Mesodermal cell (in vitro differentiated cells): Measurements from ENCODE around the gene ACVR1C.

Source experiments
- H3K27ac ChIP-seq: 2 replicates; pipeline ENCODE4 v1.7.0; 2013; ENCODE audit warnings: mild to moderate bottlenecking, low read depth, low read length, moderate library complexity; ENCODE audit not compliant: severe bottlenecking
- H3K36me3 ChIP-seq: 2 replicates; pipeline ENCODE4 v1.7.1; 2013; ENCODE audit warnings: mild to moderate bottlenecking, low read length, moderate library complexity; ENCODE audit not compliant: control insufficient read depth, insufficient read depth
- H3K4me1 ChIP-seq: one replicate; pipeline ENCODE4 v1.7.1; 2013; ENCODE audit warnings: mild to moderate bottlenecking, low read length; ENCODE audit not compliant: insufficient read depth, control insufficient read depth, poor library complexity, severe bottlenecking
- H3K4me3 ChIP-seq: 2 replicates; pipeline ENCODE4 v1.7.0; 2013; ENCODE audit warnings: low read length, control low read depth, mild to moderate bottlenecking; ENCODE audit not compliant: insufficient read depth, poor library complexity, severe bottlenecking; ENCODE audit errors: extremely low read depth
- H3K9me3 ChIP-seq: 2 replicates; pipeline ENCODE4 v1.7.1; 2013; ENCODE audit warnings: mild to moderate bottlenecking, low read length, moderate library complexity; ENCODE audit not compliant: control insufficient read depth
- WGBS, 2 experiments: methylation state at CpG; one replicate each; pipeline ENCODE4 v1.1.5; 2013; ENCODE audit warnings: missing lambda C conversion rate in 2 of 2; ENCODE audit not compliant: insufficient coverage in 2 of 2; 5-methylcytosine and 5-hydroxymethylcytosine counted together

The ACVR1C gene

DNA sequence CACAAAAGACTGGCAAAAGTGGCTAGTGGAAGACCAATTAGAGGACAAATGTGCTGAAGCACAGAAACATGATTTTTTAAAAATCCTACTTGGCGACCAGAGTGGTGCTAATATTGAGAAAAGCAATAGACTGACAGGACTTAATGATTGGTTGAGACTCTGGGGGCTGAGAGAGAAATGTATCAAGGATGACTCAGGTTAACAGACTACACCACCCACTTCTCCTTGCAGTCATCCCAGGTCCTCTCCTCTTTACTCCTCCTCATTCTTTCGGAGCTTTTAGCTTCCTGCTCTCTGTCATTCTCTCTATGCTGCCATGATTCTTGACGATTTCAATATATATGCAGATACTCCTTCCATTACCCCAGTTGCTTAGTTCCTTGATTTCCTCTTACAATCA is 130.2 kb downstream of the ACVR1C start:
- Histone ChIP-seq H3K27ac (no peak overlapping the region), H3K9me3 (no peaks in the 10 kb centered on the region), H3K36me3 (no peaks in the 10 kb centered on the region), H3K4me3 (no peak overlapping the region), H3K4me1 (no peaks in the 10 kb centered on the region)
- WGBS, 2 experiments, result 78 to 87% methylated on average over 2 of the region's 3 CpGs

DNA sequence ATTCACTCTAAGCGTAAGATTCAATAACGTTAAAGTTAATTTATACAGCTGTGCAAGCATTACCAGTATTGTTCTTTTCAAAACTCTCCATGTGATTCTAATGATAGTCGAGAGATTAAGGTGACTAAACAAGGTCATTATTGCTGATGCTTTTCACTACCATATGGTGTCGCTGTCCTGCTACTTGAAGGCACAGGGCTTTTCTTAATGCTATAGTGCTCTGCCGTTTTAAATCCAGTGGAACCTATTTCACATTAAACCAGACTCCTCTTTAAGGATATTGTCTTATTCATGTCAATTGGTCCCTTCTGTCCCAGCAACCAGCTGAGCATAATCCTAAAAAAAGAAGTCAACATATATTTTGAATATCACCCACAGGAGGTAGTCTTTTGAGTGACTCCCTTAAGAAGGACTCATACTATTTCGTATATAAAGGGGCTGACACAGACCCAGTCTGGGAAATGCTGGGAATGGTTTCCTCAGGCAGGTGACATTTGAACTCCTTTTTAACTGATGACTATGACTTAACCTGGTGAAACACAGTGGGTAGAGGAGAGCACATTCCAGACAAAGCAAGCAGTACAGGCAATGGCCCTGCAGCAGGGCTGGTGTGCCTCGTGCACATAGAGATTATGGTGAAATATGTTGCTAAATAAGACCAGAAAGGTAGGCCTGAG is 130.9 kb downstream of the ACVR1C start:
- no peaks in the 10 kb centered on the region for H3K9me3 ChIP-seq
- no peak overlapping the region for H3K4me3 ChIP-seq
- WGBS, 2 experiments, result 50 to 54% methylated on average over 4 to 5 of the region's 7 CpGs
- H3K36me3 ChIP-seq, result no peaks in the 10 kb centered on the region
- no peak overlapping the region for H3K27ac ChIP-seq
- H3K4me1 ChIP-seq, result no peaks in the 10 kb centered on the region

DNA sequence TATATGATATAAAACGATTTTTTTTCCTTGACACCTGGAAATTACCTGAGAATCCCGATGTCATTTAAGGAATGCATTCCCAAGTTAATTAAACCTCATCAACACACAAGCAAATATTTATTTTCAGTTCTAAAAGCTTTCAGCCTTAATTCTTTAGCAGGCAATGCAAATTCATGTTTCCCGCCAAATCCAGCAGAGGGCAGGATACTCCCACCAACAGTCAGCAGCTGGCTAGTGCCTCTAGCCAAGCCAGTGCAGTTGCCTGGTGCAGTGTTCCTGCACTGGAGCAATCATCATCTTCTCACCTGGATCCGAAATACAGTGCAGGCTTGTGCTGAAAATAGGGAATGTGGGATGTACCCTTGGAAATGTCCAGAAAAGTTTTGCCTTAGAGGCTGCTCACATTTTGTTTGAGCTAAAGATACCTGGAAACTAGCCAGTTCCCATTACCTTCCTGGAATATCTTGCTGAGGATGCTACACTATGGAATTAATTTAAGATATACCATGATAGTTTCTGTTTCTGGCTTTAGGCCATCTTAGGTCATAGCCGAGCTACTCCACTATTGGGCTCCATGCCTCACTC is 136.4 kb downstream of the ACVR1C start:
- H3K4me3 ChIP-seq, result no peak overlapping the region
- no peaks in the 10 kb centered on the region for H3K4me1 ChIP-seq
- no peaks in the 10 kb centered on the region for H3K36me3 ChIP-seq
- H3K27ac ChIP-seq, result no peak overlapping the region
- no peaks in the 10 kb centered on the region for H3K9me3 ChIP-seq
- WGBS, 2 experiments, result 17 to 19% methylated on average over 2 to 4 of the region's 5 CpGs

DNA sequence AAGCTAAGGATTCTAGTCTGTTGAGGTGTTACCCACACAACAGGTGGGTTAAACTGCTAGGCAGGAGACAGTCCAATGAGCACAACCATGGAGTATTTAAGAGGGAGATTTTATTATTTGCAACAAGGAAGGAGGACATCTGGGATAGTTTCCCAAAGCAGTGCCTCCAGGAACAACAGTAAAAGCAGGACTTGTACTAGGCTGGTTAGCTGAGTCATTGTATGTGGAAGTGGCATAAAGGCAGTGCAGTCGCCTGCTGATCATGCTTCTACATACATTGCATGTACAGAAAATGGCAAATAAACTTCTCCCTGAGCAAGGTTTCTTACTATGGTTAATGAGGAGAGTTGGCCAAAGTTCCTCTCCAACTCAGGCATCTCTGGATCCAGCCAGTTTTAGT is 138.7 kb downstream of the ACVR1C start:
- Histone ChIP-seq H3K27ac (no peak overlapping the region), H3K4me1 (no peaks in the 10 kb centered on the region), H3K36me3 (no peaks in the 10 kb centered on the region), H3K4me3 (no peak overlapping the region), H3K9me3 (no peaks in the 10 kb centered on the region)
- WGBS, 2 experiments, result no CpG with 5 or more reads among the region's 1 CpG

DNA sequence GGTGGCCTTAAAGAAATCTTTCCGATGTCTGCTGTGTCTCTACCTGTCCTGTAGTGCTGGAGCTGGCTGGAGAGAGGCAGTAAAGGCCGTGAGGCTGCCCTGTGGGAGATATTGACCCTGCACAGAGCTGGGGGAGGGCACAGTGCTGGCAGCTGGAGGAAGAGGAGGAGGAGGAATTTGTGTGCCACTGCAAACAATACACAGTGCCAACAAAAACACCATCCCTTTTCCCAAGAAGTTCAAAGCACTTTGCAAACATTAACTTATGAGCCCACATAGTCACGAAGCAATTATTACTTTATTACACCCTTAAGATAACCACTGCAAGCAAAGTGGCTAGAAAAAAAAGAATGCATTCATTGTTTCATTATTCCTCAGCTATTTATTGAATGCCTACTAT is 139.8 kb downstream of the ACVR1C start:
- no peaks in the 10 kb centered on the region for H3K4me1 ChIP-seq
- no peaks in the 10 kb centered on the region for H3K36me3 ChIP-seq
- H3K9me3 ChIP-seq, result no peaks in the 10 kb centered on the region
- 69 to 100% methylated on average over 1 to 2 of the region's 3 CpGs for WGBS, 2 experiments
- H3K4me3 ChIP-seq, result no peak overlapping the region
- H3K27ac ChIP-seq, result no peak overlapping the region

DNA sequence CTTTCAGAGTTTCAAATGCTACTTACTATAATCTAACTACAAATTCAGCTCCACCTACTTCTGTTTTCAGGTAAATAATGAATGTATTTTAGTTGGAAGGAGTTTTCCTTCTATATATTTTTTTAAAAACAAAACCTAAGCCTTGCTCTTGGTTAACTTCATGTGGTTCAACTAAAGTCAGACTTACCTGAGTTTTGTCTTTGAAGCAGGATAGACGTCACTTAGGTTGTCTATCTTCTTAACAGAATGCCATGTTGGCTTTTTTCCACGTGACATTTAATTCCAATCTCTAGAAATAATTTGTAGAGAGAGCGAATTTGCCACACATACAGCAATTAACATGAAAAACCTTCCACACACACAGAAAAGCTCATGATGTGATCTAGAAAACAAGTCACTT is 140.9 kb downstream of the ACVR1C start:
- H3K4me1 ChIP-seq, result no peaks in the 10 kb centered on the region
- no peaks in the 10 kb centered on the region for H3K36me3 ChIP-seq
- 85% methylated on average over 3 of the region's 3 CpGs; no CpG with 5 or more reads in 1 of the 2 experiments for WGBS, 2 experiments
- no peak overlapping the region for H3K27ac ChIP-seq
- no peak overlapping the region for H3K4me3 ChIP-seq
- no peaks in the 10 kb centered on the region for H3K9me3 ChIP-seq

DNA sequence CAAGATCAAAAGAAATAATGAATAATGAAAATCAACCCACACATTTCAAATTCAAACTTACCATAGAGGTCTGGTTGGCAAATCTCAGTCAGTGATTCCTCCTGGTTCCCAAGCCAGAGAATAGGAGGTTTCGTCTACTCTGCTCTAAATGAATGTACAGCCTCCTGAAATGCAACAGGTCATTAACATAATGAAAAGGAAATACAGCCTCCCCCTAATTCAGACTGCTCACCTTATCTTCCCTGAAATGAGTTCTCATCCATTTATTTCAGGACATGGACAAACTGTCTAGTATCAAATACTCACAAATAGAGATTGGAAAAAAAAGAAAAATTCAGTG is 141.4 kb downstream of the ACVR1C start:
- no peak overlapping the region for H3K27ac ChIP-seq
- WGBS, 2 experiments, result no CpG with 5 or more reads among the region's 1 CpG
- no peaks in the 10 kb centered on the region for H3K36me3 ChIP-seq

DNA sequence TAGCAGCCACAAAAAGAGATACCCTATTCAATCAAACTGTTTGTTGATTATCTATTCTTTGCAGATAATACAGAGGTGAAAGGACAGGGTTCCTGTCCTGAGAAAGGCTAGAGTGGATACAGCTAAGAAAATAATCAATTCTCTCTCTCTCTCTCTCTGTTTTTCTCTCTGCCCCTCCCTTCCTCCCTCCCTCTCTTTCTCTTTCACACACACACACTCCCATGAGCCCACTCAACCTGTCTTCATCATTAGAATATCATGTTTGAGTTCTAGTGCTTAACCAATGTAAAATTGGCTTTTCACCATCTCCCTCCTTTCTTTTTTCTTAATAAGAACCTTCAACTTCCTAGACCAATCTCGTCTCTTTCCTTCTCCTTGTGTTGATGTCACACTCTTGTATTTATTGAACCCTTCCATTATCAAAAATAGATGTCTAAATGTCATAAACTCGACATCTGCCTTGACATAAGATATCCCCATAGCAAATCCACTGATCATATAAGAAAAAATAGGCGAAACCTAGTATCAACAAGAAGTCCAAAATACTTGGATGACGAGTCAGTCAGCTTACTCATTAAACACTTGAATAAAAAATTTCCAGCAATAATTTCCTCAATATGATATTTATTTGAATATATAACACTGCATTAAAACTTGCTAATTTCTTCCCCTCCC is 141.9 kb downstream of the ACVR1C start:
- WGBS, 2 experiments, result 86 to 97% methylated on average over 3 of the region's 4 CpGs
- H3K27ac ChIP-seq, result no peak overlapping the region
- no peaks in the 10 kb centered on the region for H3K36me3 ChIP-seq
- H3K4me3 ChIP-seq, result no peak overlapping the region
- no peaks in the 10 kb centered on the region for H3K9me3 ChIP-seq
- no peaks in the 10 kb centered on the region for H3K4me1 ChIP-seq

More for the DNA sequence above, 141.4 kb downstream of the ACVR1C start:
- Histone ChIP-seq H3K4me1 (no peaks in the 10 kb centered on the region), H3K9me3 (no peaks in the 10 kb centered on the region), H3K4me3 (no peak overlapping the region)

DNA sequence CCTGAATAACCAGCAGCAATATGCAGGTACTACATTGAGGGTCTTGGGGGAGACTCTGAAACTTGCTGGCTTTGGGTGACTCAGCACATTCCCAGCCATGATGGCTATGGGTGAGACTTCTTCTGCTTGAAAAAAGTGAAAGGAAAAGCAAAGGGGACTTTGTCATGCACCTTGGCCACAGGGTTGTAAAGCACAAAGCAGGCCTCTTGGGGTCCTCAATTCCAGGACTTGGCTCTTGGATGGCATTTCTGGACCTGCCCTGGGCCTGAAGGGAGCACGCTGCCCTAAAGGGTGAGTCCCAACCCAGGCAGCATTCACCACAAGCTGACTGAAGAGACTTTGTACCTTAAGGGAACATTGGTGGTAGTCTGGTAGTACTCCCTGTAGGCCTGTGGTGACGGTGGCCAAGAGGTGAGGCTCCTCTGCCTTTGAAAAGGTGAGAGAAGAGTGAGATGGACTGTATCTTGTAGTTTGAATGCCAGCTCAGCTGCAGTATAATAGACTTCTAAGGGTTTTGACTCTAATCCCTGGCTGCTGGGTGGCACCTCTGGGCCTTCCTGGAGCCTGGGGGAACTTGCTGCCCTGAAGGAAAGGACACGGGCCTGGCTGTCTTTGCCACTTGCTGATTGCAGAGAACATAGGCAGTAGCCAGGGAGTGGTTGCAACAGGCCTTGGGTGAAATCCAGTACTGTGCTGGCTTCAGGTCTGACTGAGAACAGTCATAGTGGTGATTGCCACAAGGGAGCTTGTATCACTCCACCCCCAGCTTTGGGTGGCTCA is 148.3 kb downstream of the ACVR1C start:
- no peak overlapping the region for H3K4me3 ChIP-seq
- no peaks in the 10 kb centered on the region for H3K4me1 ChIP-seq
- H3K9me3 ChIP-seq, result no peaks in the 10 kb centered on the region
- 100% methylated on average over 1 to 2 of the region's 3 CpGs for WGBS, 2 experiments
- no peak overlapping the region for H3K27ac ChIP-seq
- H3K36me3 ChIP-seq, result no peaks in the 10 kb centered on the region

DNA sequence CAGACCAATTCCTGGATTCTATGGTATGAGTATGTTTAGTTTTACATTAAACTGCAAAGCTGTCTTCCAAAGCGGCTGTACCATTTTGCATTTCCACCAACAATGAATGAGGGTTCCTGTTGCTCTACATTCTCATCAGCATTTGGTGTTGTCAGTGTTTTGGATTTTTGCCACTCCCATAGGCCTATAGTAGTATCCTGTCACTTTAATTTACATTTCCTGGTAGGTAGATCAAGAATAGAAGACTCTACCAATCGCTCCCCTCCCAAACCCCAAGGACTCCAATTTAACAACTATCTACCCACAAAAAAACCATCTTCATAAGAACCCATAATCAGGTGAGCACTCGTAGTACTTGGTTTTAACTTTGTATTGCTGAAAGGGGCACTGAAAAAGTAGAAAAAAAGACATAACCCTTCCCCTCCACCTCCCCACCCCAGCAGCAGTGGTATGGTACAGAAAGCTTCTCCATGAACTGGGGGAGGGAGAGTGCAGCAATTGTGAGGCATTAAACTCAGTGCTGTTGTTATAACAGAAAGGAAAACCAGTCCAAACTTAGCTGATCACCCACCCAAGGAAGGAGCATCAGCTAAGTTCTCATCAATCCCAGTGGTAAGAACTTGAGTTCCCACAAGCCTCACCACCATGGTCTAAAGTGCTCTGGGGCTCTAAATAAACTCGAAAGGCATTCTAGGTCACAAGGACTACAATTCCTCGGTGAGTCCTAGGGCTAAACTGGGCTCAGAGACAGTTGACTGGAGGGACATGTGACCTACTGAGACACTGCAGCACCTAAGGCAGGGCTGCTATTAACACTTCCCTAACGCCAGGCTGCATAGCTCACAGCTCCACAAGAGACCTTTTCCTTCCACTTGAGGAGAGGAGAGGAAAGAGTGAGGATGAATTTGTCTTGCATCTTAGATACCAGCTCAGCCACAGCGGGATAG is 149.3 kb downstream of the ACVR1C start:
- WGBS, 2 experiments, result 85 to 95% methylated on average over 3 to 4 of the region's 7 CpGs
- no peaks in the 10 kb centered on the region for H3K4me1 ChIP-seq

More for the DNA sequence above, 149.3 kb downstream of the ACVR1C start:
- Histone ChIP-seq H3K36me3 (no peaks in the 10 kb centered on the region), H3K9me3 (no peaks in the 10 kb centered on the region), H3K27ac (no peak overlapping the region), H3K4me3 (no peak overlapping the region)
